Right renal pelvis (tissue), 4 donors: ENCODE results near the gene TMEM190. TPM values are rescaled to one million over a fixed set of nuclear protein-coding genes. Genes with fewer than 3 reads are reported as not detected.

Experiments
- DNase-seq, 4 donors: peaks; one replicate each; pipeline ENCODE4 v3.0.0-alpha.2; 2013; ENCODE audit warnings: low read depth in 4 of 4, low spot score in 3 of 4, missing footprints in 1 of 4
- polyA plus RNA-seq, 4 donors: library from polyadenylated mRNA; unstranded; fragments of 120-200 nt; gene quantifications; one replicate each; pipeline ENCODE4 v1.2.1, GENCODE V29; 2013; ENCODE audit not compliant: insufficient read length in 4 of 4

The TMEM190 gene
- polyA plus RNA-seq, 4 donors: 0.47 to 0.56 TPM; not detected in 2

DNA sequence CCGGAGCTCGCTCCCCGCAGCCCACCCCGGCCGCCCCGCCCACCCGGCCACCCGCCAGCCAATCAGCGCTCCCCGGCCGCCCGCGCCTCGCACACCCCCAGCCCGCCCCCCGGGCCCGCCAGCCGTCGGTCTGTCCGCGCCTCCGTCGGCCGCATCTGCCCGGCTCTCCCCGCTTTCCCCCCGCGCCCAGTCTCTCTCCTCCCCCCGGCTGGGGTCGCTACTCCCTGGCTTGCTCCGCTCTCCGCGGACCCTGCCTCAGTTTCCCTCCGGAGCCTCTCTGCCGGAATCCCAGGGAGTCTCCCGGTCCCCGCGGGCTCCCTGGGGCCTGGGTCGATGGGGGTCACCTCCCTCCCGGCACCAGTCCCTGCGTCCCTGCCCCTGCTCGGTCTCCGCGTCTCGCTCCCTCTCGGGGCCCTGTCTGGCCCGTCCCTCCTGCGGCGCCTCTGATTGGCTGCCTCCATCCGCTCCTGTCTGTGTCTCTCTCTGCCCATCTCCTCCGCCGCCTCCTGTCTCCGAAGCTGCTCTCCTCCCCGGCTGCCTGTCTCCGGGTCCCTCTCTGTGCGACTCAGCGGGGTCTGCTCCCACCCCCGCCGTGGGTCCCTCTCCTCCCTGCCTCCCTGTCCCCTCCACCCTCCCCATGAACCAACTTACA lies 6.8 kb upstream of the TMEM190 start:
- DNase-seq: no peak

DNA sequence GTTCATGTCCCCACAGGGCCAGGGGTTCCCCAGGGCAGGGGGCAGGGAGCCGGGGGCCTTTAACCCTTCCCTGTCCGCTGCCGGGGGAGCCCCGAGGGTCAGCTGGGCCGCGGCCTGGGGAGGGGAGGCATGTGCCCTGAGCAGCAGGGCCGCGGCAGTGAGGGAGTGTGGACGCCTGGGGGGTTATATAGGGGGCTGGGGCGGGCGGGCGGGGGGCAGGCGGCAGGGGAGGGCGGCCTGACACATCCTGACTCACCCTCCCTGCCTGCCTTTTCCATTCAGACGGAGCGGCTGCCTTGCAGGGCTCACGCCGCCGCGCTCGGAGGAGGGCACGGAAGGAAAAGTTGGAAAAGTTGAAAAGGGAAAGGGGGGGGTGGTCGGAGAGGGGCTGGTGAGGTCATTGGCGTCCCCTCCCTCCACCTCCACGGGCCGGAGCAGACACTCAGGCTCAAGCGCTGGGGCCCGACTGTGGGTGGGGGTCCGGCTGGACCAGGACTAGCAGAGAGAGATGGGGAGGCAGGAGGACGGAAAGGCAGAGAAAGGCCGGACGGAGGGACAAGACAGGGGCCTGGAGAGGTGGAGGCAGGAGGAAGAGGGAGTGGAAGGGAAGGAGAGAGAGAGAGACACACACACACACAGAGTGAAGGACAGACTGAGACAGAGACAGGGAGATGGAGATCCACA lies 6.2 kb upstream of the TMEM190 start, which contains the start of gene IL11:
TSS of gene IL11 (minus strand) at position 159 of the 684 bp plus-strand sequence. CDS start at position 6, 153 bp downstream.
- DNase-seq: no peak

DNA sequence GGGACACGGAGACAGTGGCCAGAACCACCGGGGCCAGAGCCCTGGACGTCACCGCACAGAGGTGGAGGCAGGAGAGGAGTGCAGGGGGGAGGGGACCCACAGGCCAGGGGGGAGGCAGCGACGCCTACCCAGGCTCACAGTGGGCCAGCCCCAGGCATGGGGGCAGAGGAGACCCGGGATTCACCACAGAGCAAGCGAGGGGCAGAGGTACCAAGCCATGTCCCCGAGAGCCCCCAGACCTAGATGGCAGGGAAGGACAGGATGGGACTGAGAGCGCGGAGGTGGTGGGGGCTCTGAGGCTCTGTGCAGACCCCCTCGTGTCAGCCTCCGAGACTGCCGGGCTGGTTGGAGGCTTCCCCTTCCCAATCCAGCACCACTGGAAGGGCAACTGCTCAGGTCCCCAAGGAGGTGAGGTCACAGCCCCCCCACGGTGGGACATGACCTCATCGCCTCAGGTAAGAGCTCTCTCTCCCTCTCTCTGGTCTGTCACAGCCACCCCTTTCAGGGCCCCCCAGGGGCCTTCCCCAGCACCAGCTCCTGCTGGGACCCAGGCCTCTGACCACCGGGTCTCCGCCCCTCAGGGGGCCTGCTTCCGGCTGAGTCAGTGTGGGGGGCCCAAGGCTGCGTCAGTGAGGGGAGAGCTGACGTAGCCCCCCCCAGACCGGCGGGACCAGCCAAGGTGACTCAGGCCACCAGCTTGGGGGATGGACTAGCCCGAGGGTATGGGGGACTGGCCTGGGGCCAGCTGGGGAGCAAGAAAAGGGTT lies 4.1 kb upstream of the TMEM190 start:
- DNase-seq: no peak

- no peak for DNase-seq
These were observed 3.2 kb upstream of the TMEM190 start for GRCh38 chr19:55373306-55373992.

GRCh38 chr19:55373993-55374757 lies 2.5 kb upstream of the TMEM190 start:
- DNase-seq: no peak

GRCh38 chr19:55377356-55378131 lies 918 bp downstream of the TMEM190 start:
- no peak for DNase-seq

DNA sequence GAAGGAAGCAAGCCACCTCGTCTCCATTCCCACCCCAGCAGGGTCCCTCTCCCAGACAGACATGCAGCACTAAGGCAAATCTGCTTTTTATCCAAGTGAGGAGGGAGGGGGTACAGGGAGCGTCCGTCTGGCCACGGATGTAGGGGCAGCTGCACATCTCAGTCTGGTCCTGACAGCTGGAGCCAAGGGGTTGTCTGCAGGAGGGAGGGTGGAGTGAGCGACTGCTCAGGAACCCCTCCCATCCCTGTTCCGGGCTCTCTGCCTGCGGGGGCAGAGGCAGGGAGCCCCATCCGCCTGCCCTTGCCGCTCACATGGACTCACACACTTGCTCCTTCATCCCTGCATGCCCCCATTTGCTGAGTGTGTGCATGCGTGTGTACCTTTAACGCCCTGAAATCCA lies 2.5 kb downstream of the TMEM190 start:
- no peak for DNase-seq

DNA sequence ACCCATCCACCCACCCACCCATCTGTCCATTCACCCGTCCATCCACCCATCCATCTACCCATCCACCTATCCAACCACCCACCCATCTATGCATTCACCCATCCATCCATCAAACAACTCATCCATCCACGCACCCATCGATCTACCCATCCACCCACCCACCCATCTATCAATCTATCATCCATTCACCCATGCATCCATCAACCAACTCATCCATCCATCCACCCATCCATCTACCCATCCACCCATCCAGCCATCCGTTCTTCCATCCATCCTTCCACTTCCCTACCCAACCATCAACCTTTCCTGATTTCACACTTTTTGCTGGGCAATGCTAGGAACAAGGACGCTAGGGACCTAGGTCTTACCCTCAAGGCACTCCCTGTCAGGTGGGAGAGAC lies 5.4 kb downstream of the TMEM190 start:
- no peak for DNase-seq

- no peak for DNase-seq
These were observed 6.0 kb downstream of the TMEM190 start for GRCh38 chr19:55382522-55383054.

DNA sequence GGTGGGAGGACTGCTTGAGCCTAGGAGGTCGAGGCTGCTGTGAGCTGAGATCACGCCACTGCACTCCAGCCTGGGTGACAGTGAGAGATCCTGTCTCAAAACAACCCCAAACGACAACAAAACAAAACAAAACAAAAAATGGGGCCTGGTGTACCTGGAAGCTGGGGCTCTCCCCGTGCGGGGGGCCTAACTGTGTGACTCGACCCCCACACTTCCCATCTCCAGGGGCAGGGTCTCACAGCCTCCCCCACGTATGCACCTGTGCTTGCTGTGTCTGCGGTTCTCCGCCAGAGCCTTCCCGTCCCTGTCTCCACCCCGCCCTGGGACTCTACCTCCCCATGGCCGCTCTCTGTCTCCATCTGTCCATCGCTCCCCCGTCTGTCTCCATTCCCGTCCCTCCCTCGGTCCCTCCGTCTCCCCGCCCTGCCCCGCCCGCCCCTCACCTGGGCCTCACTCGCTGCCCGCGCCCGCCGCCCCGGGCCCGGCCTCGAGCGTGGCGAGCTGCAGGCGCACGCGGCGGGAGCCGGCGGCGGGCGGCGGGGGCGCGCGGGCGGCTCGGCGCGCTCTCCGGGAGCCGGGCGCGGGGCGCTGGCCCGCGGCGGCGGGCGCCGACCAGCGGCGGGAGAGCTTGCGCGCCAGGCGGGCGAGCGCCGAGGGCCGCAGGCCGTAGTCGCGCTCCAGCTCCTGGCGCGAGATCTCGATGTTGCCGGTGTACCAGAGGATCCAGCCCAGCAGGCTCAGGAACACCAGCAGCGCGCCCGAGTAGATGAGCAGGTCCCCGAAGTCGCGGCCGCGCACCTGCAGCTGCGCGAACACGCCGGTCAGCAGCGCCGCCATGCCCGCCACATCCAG lies 6.9 kb downstream of the TMEM190 start:
- peak in 1 of 4 donors; percentile 51 for DNase-seq

DNA sequence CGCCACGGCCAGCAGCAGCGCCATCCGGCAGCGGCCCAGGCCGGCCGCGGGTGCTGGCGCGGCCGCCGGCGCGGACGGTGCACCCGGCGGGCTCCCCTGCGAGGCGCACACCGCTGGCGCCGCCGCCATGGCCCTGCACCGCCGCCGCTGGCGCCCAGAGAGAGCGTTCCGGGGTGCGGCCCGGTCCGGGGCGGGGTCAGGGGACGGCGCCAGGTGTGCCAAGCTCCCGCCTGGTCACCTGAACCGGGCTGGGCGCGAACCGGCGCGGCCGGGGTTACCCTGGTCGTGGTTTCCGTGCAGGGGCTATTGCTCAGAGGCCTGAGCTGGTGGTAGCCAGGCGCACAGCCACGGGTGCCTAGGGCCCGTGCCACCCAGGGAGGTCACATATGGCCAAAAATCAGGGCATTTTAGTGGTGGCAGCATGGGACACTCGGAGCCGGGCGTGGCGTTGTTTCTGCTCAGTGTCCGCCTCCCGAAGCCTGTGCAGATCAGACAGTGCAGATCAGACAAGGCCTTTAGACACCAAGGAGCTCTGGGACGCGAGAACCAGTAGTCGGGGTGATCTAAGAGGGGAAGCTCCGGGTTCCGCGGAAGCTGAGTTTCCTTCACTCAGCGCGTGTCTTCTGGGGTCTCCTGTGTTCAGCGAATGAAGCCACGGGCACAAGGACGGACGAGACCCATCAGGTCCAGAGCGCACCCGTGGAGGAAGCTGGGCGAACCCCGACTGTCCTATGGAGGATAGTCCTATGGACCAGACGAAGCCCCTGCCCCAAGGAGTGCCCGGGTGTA lies 7.7 kb downstream of the TMEM190 start, which contains the start of gene TMEM238:
TSS of gene TMEM238 (minus strand) at position 162 of the 789 bp plus-strand sequence. CDS start at position 129, 33 bp downstream.
- no peak for DNase-seq

- peak; percentile 90 to 95 (median 92) for DNase-seq
These were observed 8.5 kb downstream of the TMEM190 start for GRCh38 chr19:55384920-55385723.

- DNase-seq: peak; percentile 97 to 99 (median 98)
These were observed 9.3 kb downstream of the TMEM190 start, which contains the start of gene RPL28 for GRCh38 chr19:55385724-55386492. RPL28 (plus strand) TSS chr19:55385932; CDS start chr19:55386358, 426 bp downstream.

DNA sequence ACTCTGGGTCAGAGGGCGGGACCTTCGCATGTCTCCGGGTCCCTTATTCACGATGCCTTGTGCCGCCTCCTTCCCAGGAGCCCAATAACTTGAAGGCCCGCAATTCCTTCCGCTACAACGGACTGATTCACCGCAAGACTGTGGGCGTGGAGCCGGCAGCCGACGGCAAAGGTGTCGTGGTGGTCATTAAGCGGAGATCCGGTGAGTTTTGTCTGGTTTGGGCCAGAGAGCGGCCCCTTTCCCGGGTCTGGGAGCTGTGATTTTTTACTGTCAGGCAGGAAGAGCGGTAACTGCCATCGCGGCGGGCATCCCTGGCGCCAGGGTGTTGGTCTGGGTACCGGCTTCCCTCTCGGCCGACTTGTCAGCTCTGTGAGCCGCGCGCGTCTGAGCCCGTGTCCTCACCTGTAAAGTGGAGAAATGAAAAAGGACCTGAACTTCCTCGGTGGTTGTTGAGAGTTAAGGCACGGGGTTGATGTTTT lies 9.9 kb downstream of the TMEM190 start:
- DNase-seq: no peak

DNA sequence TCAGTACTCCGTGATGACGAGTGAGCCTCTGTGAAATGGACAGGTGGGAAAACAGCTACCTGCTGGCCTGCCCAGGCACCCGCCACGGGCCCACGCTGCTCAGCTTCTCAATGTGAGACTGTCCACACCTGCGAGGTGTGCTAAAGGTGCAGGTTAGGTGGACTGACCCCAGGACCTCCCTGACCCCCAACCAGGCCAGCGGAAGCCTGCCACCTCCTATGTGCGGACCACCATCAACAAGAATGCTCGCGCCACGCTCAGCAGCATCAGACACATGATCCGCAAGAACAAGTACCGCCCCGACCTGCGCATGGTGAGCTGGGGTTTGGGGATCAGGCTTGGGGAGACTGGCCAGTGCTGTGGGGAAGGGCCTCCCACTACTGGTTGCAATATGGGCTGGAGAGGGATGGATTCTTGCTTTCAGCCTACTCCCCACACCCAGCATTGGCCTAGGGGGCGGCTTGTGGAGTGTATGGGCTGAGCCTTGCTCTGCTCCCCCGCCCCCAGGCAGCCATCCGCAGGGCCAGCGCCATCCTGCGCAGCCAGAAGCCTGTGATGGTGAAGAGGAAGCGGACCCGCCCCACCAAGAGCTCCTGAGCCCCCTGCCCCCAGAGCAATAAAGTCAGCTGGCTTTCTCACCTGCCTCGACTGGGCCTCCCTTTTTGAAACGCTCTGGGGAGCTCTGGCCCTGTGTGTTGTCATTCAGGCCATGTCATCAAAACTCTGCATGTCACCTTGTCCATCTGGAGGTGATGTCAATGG lies 11.3 kb downstream of the TMEM190 start:
- DNase-seq: no peak
